MM.1S (cell line): ENCODE measurements around the gene ZNF581.

Experiments
- DNase-seq: peaks from one replicate; pipeline ENCODE4 v3.0.0-alpha.2; 2015
- H2AFZ ChIP-seq: fragments of 300-600 bp; sonication (generic); 2 replicates; pipeline ENCODE4 v1.6.0; 2016; ENCODE audit warnings: antibody characterized with exemption, low read length
- H3F3A ChIP-seq: fragments of 300-600 bp; sonication (generic); 2 replicates; pipeline ENCODE4 v1.6.1; 2016; ENCODE audit warnings: mild to moderate bottlenecking, antibody characterized with exemption, low read length, moderate library complexity, mixed read lengths; ENCODE audit not compliant: insufficient read depth
- H3K27ac ChIP-seq: fragments of 300-600 bp; sonication (generic); 2 replicates; pipeline ENCODE4 v1.5.1; 2016; ENCODE audit warnings: mild to moderate bottlenecking, low read length
- H3K27me3 ChIP-seq: fragments of 300-600 bp; sonication (generic); replicated peaks from 2 replicates; pipeline ENCODE4 v1.6.0; 2016; ENCODE audit warnings: low read length; ENCODE audit not compliant: insufficient read depth
- H3K36me3 ChIP-seq: fragments of 300-600 bp; sonication (generic); replicated peaks from 2 replicates; pipeline ENCODE4 v1.6.1; 2016; ENCODE audit warnings: mild to moderate bottlenecking, low read length, mixed read lengths; ENCODE audit not compliant: insufficient read depth
- H3K4me1 ChIP-seq: fragments of 300-600 bp; sonication (generic); 2 replicates; pipeline ENCODE4 v1.6.1; 2016; ENCODE audit warnings: low read length, mixed read lengths
- H3K4me2 ChIP-seq: fragments of 300-600 bp; sonication (generic); 2 replicates; pipeline ENCODE4 v1.6.0; 2016; ENCODE audit warnings: low read depth, low read length
- H3K4me3 ChIP-seq: fragments of 300-600 bp; sonication (generic); 2 replicates; pipeline ENCODE4 v1.5.1; 2016; ENCODE audit warnings: low read length, mixed read lengths
- H3K79me2 ChIP-seq: fragments of 300-600 bp; sonication (generic); 2 replicates; pipeline ENCODE4 v1.6.1; 2016; ENCODE audit warnings: mixed run types, low read length, mixed read lengths
- H3K9ac ChIP-seq: fragments of 300-600 bp; sonication (generic); 2 replicates; pipeline ENCODE4 v1.6.1; 2016; ENCODE audit warnings: low read length, mixed read lengths
- H3K9me2 ChIP-seq: fragments of 300-600 bp; sonication (generic); replicated peaks from 2 replicates; pipeline ENCODE4 v1.6.1; 2016; ENCODE audit warnings: mild to moderate bottlenecking, low read length, mixed read lengths; ENCODE audit not compliant: insufficient read depth
- H3K9me3 ChIP-seq: fragments of 300-600 bp; sonication (generic); replicated peaks from 2 replicates; pipeline ENCODE4 v1.6.1; 2016; ENCODE audit warnings: mild to moderate bottlenecking, low read length, mixed read lengths; ENCODE audit not compliant: insufficient read depth
- H4K20me1 ChIP-seq: fragments of 300-600 bp; sonication (generic); 2 replicates; pipeline ENCODE4 v1.6.1; 2016; ENCODE audit warnings: mild to moderate bottlenecking, low read length, moderate library complexity, mixed read lengths; ENCODE audit not compliant: insufficient read depth
- EZH2 ChIP-seq: fragments of 300-600 bp; sonication (generic); optimal IDR thresholded peaks from 2 replicates; pipeline ENCODE3; 2017; ENCODE audit warnings: low read depth, mild to moderate bottlenecking, antibody characterized with exemption, low read length, mixed read lengths
- EZH2phosphoT487 ChIP-seq: fragments of 300-600 bp; sonication (generic); IDR thresholded peaks from 2 replicates; pipeline ENCODE4 v1.6.1; 2018; ENCODE audit warnings: antibody characterized with exemption, low read length
- TF ChIP-seq, protein P1 (sequence below): fragments of 300-600 bp; sonication (generic); IDR thresholded peaks from 2 replicates; pipeline ENCODE4 v1.5.1; 2016; ENCODE audit warnings: antibody characterized with exemption, low read length, mixed read lengths

ZNF581 gene

GRCh38 chr19:55683449-55684261 lies 40.2 kb downstream of the ZNF581 start:
- H3K36me3 ChIP-seq, result 0 out of 2 replicates have a peak, but pooled peaks cover 6% of the 10 kb centered on the region
- no peak overlapping the region for H3K9ac ChIP-seq
- no peaks in the 10 kb centered on the region for H3K27me3 ChIP-seq
- no peak overlapping the region for H3K27ac ChIP-seq
- no peak for TF ChIP-seq EZH2
- TF ChIP-seq EZH2phosphoT487, result no peak
- TF ChIP-seq, protein P1, sequence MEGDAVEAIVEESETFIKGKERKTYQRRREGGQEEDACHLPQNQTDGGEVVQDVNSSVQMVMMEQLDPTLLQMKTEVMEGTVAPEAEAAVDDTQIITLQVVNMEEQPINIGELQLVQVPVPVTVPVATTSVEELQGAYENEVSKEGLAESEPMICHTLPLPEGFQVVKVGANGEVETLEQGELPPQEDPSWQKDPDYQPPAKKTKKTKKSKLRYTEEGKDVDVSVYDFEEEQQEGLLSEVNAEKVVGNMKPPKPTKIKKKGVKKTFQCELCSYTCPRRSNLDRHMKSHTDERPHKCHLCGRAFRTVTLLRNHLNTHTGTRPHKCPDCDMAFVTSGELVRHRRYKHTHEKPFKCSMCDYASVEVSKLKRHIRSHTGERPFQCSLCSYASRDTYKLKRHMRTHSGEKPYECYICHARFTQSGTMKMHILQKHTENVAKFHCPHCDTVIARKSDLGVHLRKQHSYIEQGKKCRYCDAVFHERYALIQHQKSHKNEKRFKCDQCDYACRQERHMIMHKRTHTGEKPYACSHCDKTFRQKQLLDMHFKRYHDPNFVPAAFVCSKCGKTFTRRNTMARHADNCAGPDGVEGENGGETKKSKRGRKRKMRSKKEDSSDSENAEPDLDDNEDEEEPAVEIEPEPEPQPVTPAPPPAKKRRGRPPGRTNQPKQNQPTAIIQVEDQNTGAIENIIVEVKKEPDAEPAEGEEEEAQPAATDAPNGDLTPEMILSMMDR, result no peak
- no peak for DNase-seq
- no peaks in the 10 kb centered on the region for H4K20me1 ChIP-seq
- H3K4me1 ChIP-seq, result peaks cover 6% of the 10 kb centered on the region
- H3K9me2 ChIP-seq, result no peaks in the 10 kb centered on the region
- no peak overlapping the region for H2AFZ ChIP-seq
- no peaks in the 10 kb centered on the region; the same call in 1 of the 2 replicates for H3F3A ChIP-seq
- H3K4me2 ChIP-seq, result no peak overlapping the region
- no peaks in the 10 kb centered on the region for H3K9me3 ChIP-seq
- no peak overlapping the region for H3K4me3 ChIP-seq
- peaks cover 90% of the 10 kb centered on the region for H3K79me2 ChIP-seq

- Histone ChIP-seq H3K27ac (no peak overlapping the region), H3K36me3 (0 out of 2 replicates have a peak, but pooled peaks cover 6% of the 10 kb centered on the region), H3K79me2 (peaks cover 79% of the 10 kb centered on the region), H3K27me3 (no peaks in the 10 kb centered on the region), H3K4me3 (no peak overlapping the region), H3K4me1 (no peaks in the 10 kb centered on the region), H2AFZ (no peak overlapping the region), H3K9ac (no peak overlapping the region), H3F3A (no peaks in the 10 kb centered on the region), H3K9me2 (no peaks in the 10 kb centered on the region), H3K4me2 (no peak overlapping the region), H3K9me3 (no peaks in the 10 kb centered on the region), H4K20me1 (no peaks in the 10 kb centered on the region)
- TF ChIP-seq, protein P1, result no peak
- no peak for DNase-seq
Observed at GRCh38 chr19:55684946-55685681, 41.7 kb downstream of the ZNF581 start.

DNA sequence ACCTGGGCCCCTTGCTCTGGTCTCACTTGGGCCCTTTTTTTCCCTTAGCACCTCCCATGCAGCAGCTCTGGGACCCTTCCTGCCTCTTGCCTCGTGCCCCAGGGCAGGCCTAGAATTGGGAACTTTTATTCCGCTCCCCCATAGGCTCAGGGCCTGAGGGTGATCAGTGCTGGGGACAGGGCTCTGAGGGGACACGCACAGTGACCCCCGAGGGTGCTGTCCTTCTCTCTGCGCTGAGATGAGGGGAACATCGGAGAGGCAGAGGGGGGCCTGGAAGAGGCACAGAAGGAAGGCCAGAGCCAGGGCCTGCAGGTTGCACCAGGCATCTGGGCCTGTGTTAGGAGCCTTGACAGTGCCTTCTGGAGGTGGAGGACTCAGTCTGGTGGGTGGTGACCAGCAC lies 42.3 kb downstream of the ZNF581 start:
- Histone ChIP-seq H3K9me3 (no peaks in the 10 kb centered on the region), H3K9me2 (no peaks in the 10 kb centered on the region), H3K9ac (no peak overlapping the region), H3K79me2 (peaks cover 72% of the 10 kb centered on the region), H2AFZ (no peak overlapping the region), H3K4me3 (no peak overlapping the region), H3K4me2 (no peak overlapping the region), H3K4me1 (no peaks in the 10 kb centered on the region), H3K27ac (no peak overlapping the region), H3K27me3 (no peaks in the 10 kb centered on the region), H4K20me1 (no peaks in the 10 kb centered on the region), H3K36me3 (0 out of 2 replicates have a peak, but pooled peaks cover 6% of the 10 kb centered on the region), H3F3A (no peaks in the 10 kb centered on the region)
- TF ChIP-seq, protein P1, result no peak
- TF ChIP-seq EZH2 (no peak), EZH2phosphoT487 (no peak)
- DNase-seq, result no peak
